KBM-7 (cell line): Measurements from ENCODE around the gene PNPO.
"Not testable (repeated sequence)": the region's sequence is repeated elsewhere in the genome, so short reads cannot be mapped to it uniquely, and the experiment has no call there.

Experiments
- DNase-seq: peaks from one replicate; pipeline ENCODE4 v3.0.0-alpha.2; 2015
- in situ Hi-C: fragments of 300-500 bp; cut with MboI; formaldehyde crosslinking; loops from 2 replicates; pipeline ENCODE4 v1.14.3; 2020; ENCODE audit warnings: low sequenced_read_pairs, low pct_unique_long_range_greater_than_20kb, mixed read lengths

The PNPO gene

DNA sequence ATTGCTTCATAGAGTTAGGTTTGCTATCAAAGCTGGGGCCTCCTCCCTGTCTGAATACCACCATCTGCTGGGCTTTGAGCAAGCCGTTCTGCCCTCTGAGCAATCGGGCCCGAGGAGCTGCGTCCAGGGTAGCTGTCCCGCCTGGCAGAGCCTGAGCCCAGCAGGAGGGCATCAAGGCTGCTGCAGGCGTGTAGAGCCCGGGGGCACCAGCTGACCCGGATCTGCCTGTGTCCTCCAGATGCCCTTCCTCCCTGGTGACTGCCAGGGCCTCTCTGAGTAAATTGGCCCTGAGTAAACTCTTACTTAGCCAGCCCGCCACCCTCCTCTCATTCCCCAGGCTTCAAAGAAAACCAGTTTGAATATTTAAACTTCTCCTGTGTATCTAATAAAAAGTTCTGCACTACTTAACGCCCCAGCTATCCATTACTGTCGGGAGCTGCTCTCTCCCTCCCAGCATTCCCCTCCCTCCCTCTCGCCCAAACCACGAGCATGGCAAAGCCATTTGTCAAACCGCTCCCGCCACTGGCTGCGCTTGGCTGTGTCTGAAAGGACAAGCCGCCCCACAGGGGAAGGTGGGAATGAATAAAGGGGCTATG, 46.0 kb downstream of the PNPO start:
- DNase-seq: no peak
- in situ Hi-C loops: no loop called here

DNA sequence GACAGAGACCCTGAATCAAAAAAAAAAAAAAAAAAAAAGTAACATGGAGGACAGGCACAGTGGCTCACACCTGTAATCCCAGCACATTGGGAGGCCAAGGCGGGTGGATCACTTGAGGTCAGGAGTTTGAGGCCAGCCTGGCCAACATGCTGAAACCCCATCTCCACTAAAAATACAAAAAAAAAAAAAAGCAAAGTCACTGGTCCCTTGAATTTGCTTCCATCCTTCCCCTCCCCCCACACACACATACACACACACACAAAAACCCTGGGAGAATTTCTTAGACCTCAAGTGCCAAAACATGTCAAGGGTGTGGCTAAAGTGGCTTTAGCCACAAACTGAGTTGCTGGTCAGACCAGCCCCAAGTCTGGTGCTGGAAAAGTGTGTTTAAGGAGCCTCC, 47.1 kb downstream of the PNPO start:
- in situ Hi-C loops, DNase-seq: not testable (repeated sequence)

DNA sequence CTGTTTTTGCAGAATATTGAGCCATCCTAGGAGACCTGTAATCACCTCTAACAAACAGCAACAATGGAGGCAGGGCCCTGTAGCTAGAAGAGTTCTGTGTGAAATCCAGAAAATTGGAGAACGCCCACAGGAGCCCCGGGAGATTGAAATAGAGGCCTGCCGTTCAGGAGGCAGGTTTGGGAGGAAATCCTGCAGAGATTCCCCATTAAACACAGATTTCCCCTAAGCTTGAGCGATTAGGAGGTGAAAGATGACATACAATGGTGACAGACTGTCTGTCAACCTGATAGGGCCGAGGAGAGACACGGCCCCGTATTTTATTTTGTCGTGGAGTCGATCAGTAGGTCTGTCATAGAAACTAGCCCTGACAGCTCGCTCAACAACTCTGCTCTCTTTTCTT, 47.8 kb downstream of the PNPO start:
- DNase-seq: no peak
- in situ Hi-C loops: no loop called here

DNA sequence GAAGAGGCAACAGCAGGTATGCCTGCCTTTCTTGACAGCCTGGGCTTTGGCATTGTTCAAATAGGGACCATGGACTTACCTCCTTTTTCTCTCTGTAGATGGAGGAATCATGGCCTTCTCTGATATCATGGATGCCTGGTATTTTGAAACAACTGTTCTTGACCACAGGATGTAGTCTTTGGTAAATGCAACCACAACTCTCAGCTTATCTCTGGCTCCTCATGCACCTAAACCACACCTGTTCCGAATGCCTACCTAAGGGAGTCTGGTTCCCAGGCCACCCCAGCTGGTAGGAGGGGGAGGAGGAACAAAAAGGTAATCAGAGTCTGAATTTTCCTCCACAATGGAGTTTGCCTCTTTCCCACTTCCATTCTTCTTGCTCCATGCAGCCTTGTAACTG, 48.3 kb downstream of the PNPO start:
- in situ Hi-C loops: no loop called here
- no peak for DNase-seq

DNA sequence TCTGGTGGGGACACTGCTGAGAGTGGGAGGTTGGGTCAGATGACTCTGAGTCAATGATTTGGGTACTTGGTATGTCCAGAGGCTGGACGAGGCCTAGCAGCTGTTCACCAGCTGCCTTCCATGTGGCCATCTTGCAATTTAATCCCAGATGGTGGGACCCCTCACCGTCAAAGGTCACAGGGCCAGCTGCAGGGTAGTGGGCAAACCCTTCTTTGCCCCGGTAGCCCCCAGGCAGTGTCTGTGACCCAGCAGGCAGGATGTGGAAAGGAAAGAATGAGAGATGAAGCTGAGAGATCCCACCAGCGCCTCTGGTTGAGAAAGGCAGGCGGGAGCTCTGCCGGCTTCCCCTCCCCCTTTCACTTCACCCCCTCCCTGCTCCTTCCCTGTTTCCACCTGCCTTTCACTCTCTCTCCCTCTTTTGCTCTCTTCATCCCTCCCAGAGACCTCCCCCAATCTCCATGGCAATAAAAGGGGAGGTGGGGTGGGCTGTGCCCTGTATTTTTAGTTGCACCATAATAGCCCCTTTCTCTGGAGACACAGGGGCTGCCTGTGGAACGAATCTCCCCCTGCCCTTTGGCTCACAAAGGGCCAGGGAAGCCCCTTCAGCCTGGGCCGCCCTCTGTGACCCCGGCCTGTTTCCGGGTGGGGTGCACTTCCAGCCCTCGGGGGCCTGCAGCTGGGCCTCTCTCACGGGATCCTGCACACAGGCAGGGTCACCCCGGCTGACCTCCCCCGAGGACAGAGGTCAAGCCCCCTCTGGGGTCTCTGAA, 49.8 kb downstream of the PNPO start:
- in situ Hi-C loops: no loop called here
- no peak for DNase-seq

DNA sequence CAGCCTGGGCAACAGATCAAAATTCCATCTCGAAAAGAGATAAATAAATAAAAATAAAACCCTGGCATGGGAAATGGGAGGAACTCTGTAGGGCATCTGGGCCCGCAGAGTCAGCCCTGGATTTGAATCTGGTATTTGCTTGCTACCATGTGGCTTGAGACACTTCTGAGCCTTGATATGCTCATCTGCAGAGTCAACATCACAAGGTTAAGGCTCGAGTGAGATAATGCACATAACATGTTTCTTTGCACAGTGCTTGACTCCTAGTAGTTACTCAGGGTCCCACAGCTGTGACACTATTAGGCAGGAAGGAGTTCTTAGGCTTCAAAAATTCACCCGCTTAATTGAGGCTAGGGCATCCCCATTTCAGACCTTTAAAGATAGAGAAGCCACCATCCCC, 50.8 kb downstream of the PNPO start:
- in situ Hi-C loops: no loop called here

DNA sequence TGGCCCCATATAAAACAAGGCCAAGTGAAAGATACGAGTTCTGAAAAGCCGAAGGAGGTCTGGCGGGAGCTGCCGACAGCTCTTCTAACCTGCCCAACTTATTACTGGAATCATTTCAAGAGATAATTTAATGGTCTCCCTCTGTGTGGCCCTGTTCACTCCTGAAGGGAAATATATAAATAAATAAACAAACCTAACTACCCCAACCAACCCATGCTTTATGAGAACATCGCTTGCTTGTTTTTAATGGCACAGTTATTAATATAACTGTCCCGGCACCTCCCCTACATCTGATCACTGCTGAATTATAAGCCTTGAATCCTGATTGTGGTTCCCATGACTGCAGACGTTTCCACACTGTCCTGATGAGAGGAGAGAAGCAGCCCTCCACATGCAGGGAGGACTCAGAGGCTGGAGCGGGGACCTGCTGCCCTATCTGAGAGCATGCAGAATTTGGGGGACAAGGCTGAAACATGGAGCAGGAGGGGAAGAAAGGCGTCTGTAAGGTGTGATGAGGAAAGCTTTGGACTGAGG, 51.7 kb downstream of the PNPO start:
- in situ Hi-C loops: no loop called here
- no peak for DNase-seq

More for the DNA sequence above, 50.8 kb downstream of the PNPO start:
- no peak for DNase-seq

DNA sequence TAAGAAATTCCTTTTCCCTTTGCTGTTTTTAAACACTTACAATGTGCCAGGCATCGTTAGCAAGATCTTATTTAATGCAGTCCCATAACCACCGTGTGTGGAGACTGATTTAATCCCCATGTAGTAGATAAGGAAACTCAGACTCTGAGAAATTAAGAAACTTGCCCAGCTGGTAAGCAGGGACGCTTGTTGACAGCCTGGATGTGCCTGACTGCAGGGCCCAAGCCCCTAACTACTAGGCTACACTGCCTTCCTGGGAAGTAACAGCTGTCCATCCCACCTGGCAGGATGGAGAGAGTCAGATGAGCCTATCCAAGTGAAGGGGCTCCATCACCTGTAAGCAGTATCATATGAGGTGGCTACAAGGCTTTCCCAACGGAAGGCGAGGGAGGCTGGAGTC, 52.6 kb downstream of the PNPO start:
- in situ Hi-C loops: no loop called here
- no peak for DNase-seq

DNA sequence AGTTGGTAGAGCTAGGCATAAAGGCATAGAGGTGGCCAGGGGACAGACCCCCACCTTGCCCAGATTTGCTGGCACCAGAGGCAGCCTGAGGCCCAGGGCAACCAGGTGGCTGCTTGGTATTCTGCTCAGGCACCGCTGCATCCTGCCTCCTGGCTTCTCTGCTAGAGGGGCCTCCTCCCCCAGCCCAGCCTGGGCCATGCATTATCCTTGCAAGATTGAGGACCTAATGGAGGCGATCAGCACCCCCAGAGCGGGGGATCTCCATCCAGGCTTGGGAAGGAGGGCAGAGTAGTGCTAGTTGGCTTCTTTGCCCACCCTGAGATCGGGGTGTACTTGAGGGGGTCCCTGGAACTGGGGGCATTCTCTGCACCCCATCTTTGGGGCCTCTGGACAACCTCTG, 53.4 kb downstream of the PNPO start:
- no peak for DNase-seq
- in situ Hi-C loops: no loop called here

DNA sequence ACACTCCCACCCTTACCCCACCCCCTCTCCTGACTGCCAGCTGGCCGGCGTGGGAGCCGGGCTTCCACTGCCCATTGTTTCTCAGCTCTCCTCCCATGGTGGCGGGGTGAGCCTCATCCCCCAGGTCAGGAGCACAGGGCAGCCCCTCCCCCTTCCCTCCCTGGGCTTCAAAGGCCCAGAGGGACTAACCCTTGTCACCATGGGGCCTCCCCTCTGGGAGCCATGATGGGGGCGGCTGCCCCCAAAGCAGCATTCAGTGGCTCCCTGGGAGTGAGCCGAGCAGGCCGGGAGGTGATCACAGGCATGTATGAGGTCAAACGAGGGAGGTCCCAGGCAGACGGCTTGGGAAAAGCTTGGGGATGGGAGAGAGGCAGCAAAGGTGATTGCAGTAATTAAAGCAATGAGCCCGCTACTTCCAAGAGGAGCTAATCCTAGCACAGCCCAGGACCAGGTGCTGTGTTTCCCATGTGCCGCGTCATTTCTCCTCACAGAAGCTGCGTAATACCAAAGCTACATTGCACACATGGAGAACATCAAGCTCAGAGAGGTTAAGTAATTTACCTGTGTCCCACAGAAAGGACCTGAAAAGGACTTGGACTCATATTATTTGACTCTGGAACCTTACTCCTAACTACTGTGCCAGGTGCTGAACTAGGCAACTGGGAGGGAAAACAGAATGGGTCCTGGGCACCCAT, 54.0 kb downstream of the PNPO start:
- in situ Hi-C loops: no loop called here
- no peak for DNase-seq

DNA sequence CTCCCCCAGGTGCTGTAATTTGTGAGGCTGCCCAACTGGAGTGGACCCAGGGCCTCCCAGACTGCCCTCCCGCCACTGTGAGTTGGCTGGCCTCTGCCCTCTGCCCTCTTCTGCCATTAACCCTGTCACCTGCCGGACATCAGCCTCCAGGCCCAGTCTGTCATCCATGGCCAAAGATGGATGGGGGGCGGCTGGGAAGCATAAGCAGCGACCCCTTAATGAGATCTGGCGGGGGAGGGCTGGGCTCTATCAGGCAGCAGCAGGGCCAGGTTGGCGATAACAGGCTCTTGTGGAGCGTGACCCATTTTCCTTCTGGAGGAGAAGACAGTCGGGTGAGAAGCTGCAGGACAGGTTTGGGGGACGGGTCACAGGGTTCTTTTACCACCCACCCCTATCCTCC, 54.8 kb downstream of the PNPO start:
- in situ Hi-C loops: no loop called here

DNA sequence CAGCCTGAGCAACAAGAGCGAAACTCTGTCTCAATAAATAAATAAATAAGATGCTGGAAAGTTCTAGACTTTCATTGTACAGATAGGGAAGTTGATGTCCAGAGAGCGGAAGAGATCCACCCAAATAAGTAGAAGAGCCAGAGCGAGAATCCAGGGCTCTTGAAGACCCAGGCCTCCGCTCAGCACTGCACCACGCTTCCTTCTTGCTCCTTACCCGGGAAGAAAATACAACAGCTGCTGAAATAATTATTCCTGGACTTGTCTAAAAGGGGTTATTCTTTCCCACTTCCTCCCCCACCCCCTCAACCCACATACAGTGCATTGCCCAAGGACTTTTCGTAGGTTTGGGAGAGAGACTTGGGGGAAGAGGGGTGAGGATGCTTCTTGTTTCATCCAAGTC, 56.2 kb downstream of the PNPO start:
- no peak for DNase-seq
- in situ Hi-C loops: no loop called here

More for the DNA sequence above, 54.8 kb downstream of the PNPO start:
- DNase-seq: no peak

DNA sequence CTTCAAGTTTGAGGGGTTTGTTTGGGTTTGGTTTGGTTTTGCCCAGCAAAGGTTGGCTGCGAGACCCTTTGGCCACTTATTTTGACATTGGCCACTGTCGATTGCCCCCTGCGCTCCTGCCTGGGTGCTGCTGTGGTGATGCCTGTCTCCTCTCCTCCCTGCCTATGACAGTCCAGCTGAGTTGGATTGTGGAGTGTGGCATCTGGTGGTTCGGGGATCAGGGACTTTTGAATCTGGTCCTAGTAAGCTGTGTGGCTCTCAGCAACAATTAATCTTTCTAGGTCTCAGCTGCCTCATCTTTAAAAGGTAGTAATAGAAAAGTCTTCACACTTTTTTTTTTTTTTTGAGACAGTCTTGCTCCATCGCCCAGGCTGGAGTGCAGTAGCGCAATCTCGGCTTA, 56.7 kb downstream of the PNPO start:
- in situ Hi-C loops: no loop called here
- DNase-seq: no peak
